Adipocyte (in vitro differentiated cells): Measurements from ENCODE around the gene CD52.
A peak's percentile ranks its signal among the peaks of the same experiment; 100 is the strongest.

Source experiments
- DNase-seq: peaks from one replicate; pipeline ENCODE4 v3.0.0-alpha.2; 2015; ENCODE audit warnings: low read depth
- H3K27me3 ChIP-seq: replicated peaks from 2 replicates; pipeline ENCODE4 v1.7.0; 2013; ENCODE audit warnings: mild to moderate bottlenecking, low read length, moderate library complexity; ENCODE audit not compliant: control insufficient read depth, insufficient read depth
- H3K36me3 ChIP-seq: 2 replicates; pipeline ENCODE4 v1.7.0; 2013; ENCODE audit warnings: low read length, mild to moderate bottlenecking, moderate library complexity; ENCODE audit not compliant: control insufficient read depth, insufficient read depth, severe bottlenecking
- H3K4me1 ChIP-seq: 2 replicates; pipeline ENCODE4 v1.7.0; 2013; ENCODE audit warnings: mild to moderate bottlenecking, low read length, moderate library complexity; ENCODE audit not compliant: control insufficient read depth, insufficient read depth
- H3K4me3 ChIP-seq: 2 replicates; pipeline ENCODE4 v1.7.0; 2013; ENCODE audit warnings: mild to moderate bottlenecking, low read length, moderate library complexity
- H3K9ac ChIP-seq: 2 replicates; pipeline ENCODE4 v1.7.0; 2013; ENCODE audit warnings: mild to moderate bottlenecking, low read length, moderate library complexity
- H3K9me3 ChIP-seq: 2 replicates; pipeline ENCODE4 v1.7.0; 2013; ENCODE audit warnings: mild to moderate bottlenecking, low read length, moderate library complexity; ENCODE audit not compliant: control insufficient read depth

Gene CD52, protein sequence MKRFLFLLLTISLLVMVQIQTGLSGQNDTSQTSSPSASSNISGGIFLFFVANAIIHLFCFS

DNA sequence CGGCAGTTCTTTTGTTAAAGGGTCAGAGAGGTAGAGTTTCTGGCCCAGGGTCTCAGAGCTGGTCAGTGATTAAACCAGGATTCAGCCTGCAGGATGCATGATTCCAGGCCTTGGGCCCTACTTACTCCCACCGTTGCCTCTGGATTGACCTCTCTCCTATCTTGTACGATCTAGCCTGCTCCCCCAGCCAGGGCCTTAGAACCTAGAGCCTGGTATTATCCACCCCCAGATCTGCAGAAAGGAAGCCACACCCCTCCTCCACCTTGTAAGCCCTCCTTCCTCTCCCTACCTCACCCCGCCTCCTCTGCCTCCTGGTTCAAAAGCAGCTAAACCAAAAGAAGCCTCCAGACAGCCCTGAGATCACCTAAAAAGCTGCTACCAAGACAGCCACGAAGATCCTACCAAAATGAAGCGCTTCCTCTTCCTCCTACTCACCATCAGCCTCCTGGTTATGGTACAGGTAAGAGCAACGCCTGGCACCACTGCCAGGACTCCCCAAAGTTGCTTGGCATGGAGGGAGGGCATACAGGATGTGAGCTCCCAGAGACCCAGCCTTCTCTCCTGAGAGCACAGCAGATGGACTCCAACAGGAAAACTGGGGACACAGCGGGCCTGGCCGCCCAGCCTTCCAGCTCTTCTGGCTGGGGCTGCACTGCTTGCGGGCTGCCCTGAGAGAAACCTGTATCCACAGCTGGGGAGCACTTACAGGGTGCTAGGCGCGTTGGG is at the start of gene CD52:
Gene CD52 (plus strand): TSS at position 347 of the 726 bp plus-strand sequence. CDS start 60 bp downstream, at position 407.
- DNase-seq, result no peak

DNA sequence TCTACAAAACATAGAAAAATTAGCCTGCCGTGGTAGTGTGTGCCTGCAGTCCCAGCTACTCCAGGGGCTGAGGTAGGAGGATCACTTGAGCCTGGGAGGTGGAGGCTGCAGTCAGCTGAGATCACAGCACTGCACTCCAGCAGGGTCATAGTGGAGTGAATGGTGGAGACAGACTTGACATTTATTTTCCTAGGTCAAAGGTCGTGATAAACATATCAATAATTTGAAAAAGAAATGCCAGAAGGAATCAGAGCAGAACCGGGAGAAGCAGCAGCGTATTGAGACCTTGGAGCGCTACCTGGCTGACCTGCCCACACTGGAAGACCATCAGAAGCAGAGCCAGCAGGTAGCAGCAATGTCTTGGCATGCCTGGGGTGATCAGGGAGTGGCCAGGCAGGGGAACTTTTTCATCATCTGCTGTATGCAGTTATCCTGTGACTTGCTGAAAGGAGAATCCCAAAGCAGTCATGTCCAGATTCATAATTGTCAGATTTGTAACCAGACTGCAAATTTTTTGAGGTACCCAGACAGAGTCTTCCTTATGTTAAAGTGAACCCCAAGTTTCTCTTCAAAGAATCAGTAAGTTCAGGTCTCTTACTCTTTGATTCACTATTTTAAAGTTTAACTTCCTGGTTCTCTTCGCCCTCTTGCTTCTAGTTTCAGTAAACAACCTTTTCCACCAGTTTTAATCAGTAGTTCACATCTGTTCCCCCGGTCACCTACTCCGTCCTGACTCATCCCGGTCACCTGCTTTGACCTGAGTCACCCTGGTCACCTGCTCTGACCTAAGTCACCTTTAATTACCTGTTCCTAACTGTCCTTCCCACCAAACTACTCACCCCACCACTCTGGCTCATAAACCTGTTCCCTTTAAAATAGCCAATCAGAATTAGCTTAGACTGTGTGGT is 49.2 kb upstream of the CD52 start:
- H3K36me3 ChIP-seq, result peaks cover 13% of the 10 kb centered on the region
- H3K27me3 ChIP-seq, result no peaks in the 10 kb centered on the region
- H3K9me3 ChIP-seq, result peaks cover 15% of the 10 kb centered on the region
- no peak overlapping the region for H3K4me3 ChIP-seq
- no peak overlapping the region for H3K9ac ChIP-seq
- no peak for DNase-seq
- no peaks in the 10 kb centered on the region for H3K4me1 ChIP-seq

More for the DNA sequence above, at the start of gene CD52:
- peaks cover 2% of the 10 kb centered on the region for H3K27me3 ChIP-seq
- no peak within 1 kb of the TSS for H3K9ac ChIP-seq
- no peaks in the 10 kb centered on the region for H3K9me3 ChIP-seq
- no peaks in the 10 kb centered on the region for H3K36me3 ChIP-seq
- peaks cover 39% of the 10 kb centered on the region for H3K4me1 ChIP-seq
- H3K4me3 ChIP-seq, result no peak within 1 kb of the TSS

DNA sequence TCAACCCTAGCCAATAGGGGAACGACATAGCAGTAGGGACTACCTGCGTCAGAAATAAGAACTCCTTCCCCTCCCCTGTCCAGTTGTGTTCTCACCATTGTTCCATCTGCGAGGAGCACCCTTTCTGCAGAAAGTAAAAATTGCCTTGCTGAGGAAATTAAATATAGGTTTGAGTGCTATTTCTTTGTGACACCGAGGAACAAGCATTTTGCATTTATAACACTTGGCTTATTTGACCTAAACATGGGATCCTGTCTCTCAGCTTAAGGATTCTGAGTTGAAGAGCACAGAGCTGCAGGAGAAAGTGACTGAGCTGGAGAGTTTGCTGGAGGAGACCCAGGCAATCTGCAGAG is 48.6 kb upstream of the CD52 start:
- Histone ChIP-seq H3K27me3 (no peaks in the 10 kb centered on the region), H3K9ac (no peak overlapping the region), H3K4me3 (no peak overlapping the region), H3K4me1 (no peaks in the 10 kb centered on the region), H3K36me3 (peaks cover 10% of the 10 kb centered on the region), H3K9me3 (peaks cover 15% of the 10 kb centered on the region)
- DNase-seq, result no peak

GRCh38 chr1:26274801-26275425 is 42.8 kb upstream of the CD52 start:
- Histone ChIP-seq H3K9ac (peak overlapping the region; percentile 79), H3K4me3 (no peak overlapping the region), H3K4me1 (peaks cover 51% of the 10 kb centered on the region), H3K36me3 (no peaks in the 10 kb centered on the region), H3K9me3 (no peaks in the 10 kb centered on the region), H3K27me3 (no peaks in the 10 kb centered on the region)
- DNase-seq, result peak; percentile 16

GRCh38 chr1:26275580-26276431 is 42.0 kb upstream of the CD52 start:
- peak; percentile 92 for DNase-seq
- Histone ChIP-seq H3K36me3 (no peaks in the 10 kb centered on the region), H3K27me3 (no peaks in the 10 kb centered on the region), H3K9me3 (no peaks in the 10 kb centered on the region), H3K9ac (peak overlapping the region; percentile 79), H3K4me3 (peak overlapping the region; percentile 45), H3K4me1 (peaks cover 51% of the 10 kb centered on the region)

DNA sequence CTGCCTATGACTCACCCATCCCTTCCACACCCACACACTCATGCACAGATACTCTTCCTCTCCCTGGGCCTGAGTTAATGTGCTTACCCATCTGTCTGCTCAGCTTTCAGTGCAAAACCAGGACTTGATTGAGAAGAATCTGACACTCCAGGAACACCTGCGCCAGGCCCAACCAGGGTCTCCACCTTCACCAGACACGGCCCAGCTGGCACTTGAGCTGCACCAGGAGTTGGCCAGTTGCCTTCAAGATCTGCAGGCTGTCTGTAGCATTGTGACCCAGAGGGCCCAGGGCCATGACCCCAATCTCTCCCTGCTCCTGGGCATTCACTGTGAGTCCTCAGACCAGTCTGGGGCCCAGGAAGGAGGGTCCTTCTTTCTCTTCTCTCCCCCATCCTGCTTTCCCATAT is 41.3 kb upstream of the CD52 start:
- DNase-seq, result no peak
- H3K4me1 ChIP-seq, result peaks cover 57% of the 10 kb centered on the region
- peaks cover 1% of the 10 kb centered on the region for H3K36me3 ChIP-seq

DNA sequence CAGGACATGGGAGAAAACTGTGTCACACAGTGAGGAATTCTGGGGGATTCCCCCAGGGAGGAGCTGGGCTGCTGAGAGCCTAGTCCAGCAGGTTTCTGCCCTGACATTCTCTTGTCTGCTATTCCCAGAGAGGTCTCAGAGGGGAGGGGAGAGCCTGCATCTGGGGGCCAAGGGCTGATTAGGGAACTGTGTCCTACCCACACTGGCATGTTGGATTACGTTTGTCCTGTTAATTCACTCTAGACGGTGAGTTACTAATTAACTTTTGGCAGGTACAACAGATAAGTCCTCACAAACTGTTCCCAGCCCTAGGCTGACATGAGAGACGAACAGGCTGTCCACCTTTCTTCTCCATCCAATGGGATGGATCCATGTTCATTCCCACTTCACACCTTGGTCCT is 40.5 kb upstream of the CD52 start:
- Histone ChIP-seq H3K9ac (peak overlapping the region; percentile 93), H3K9me3 (no peaks in the 10 kb centered on the region), H3K4me3 (no peak overlapping the region), H3K36me3 (peaks cover 4% of the 10 kb centered on the region), H3K27me3 (no peaks in the 10 kb centered on the region), H3K4me1 (peaks cover 63% of the 10 kb centered on the region)
- no peak for DNase-seq

More for the DNA sequence above, 41.3 kb upstream of the CD52 start:
- Histone ChIP-seq H3K4me3 (no peak overlapping the region), H3K9ac (peak overlapping the region; percentile 93), H3K27me3 (no peaks in the 10 kb centered on the region), H3K9me3 (no peaks in the 10 kb centered on the region)

DNA sequence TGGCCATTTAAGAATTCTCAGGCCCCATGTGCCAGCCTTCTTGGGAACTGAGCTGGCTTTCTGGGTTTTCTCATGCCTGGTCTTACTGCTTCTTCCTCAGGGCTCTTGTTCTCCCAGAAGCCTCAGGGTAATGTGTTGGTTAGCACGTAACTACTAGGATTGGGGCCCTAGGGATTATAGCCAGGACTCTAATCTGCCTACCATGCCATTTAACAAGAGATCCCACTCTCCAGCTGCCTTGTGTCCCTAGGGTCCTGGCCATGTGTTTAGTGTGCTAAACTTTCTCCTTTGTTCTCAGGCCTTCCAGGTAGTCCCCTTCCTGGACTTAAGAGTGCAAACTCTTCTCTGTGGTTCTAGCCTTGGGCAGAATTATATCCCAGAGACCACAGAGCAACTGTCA is 40.0 kb upstream of the CD52 start:
- Histone ChIP-seq H3K27me3 (no peaks in the 10 kb centered on the region), H3K9me3 (no peaks in the 10 kb centered on the region), H3K4me3 (peak overlapping the region; percentile 0), H3K9ac (peak overlapping the region; percentile 93), H3K36me3 (peaks cover 4% of the 10 kb centered on the region), H3K4me1 (peaks cover 68% of the 10 kb centered on the region)
- no peak for DNase-seq

DNA sequence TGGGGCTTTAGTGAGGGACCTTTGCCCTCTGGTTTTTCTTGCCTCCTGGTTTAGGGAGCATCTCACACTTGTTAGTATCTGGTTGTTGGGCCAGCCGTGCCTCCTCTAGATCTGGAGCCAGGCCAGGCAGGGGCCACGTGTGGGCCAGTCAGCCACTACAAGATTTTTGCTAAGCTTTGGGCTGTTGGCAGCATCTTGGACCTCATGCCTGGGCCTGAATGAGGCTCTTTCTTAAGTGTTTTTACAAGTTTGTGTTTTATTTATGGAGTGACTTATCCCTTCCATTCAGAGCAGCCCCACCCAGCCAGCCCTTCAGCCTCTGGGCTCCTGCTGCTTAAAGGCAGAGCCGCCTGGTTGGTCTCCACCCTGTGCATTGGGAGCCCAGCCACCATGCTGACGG is 39.5 kb upstream of the CD52 start:
- no peaks in the 10 kb centered on the region for H3K9me3 ChIP-seq
- H3K27me3 ChIP-seq, result no peaks in the 10 kb centered on the region
- peaks cover 4% of the 10 kb centered on the region for H3K36me3 ChIP-seq
- H3K9ac ChIP-seq, result peak overlapping the region; percentile 93
- peak overlapping the region; percentile 85 for H3K4me3 ChIP-seq
- peaks cover 74% of the 10 kb centered on the region for H3K4me1 ChIP-seq
- DNase-seq, result peak; percentile 72

- peaks cover 80% of the 10 kb centered on the region for H3K4me1 ChIP-seq
- H3K9me3 ChIP-seq, result no peaks in the 10 kb centered on the region
- H3K27me3 ChIP-seq, result no peaks in the 10 kb centered on the region
- peak overlapping the region; percentile 85 for H3K4me3 ChIP-seq
- peak overlapping the region; percentile 93 for H3K9ac ChIP-seq
- H3K36me3 ChIP-seq, result peaks cover 4% of the 10 kb centered on the region
- DNase-seq, result peak; percentile 75
These were observed 38.9 kb upstream of the CD52 start for GRCh38 chr1:26278724-26279455.
